ENCODE measurements around the gene ADGRG6.

The ADGRG6 gene

DNA sequence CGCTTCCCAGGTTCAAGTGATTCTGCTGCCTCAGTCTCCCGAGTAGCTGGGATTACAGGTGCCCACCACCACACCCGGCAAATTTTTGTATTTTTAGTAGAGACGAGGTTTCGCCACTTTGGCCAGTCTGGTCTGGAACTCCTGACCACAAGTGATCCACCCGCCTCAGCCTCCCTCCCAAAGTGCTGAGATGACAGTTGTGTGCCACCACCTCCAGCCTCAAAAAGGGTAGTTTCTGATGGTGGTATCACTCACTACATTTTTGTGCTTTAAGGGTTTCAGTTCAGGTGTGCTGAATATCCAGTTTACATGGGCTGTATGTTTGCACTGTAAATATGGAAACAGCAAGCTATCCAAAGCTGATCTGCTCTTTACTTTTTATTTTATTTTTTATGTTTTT, 12.1 kb upstream of the ADGRG6 start:
- no peak overlapping the region for H3K4me3 ChIP-seq (replicated peaks; ENCODE audit: low read depth, low read length)
- TF ChIP-seq, protein P1, sequence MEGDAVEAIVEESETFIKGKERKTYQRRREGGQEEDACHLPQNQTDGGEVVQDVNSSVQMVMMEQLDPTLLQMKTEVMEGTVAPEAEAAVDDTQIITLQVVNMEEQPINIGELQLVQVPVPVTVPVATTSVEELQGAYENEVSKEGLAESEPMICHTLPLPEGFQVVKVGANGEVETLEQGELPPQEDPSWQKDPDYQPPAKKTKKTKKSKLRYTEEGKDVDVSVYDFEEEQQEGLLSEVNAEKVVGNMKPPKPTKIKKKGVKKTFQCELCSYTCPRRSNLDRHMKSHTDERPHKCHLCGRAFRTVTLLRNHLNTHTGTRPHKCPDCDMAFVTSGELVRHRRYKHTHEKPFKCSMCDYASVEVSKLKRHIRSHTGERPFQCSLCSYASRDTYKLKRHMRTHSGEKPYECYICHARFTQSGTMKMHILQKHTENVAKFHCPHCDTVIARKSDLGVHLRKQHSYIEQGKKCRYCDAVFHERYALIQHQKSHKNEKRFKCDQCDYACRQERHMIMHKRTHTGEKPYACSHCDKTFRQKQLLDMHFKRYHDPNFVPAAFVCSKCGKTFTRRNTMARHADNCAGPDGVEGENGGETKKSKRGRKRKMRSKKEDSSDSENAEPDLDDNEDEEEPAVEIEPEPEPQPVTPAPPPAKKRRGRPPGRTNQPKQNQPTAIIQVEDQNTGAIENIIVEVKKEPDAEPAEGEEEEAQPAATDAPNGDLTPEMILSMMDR (IDR thresholded peaks at IDR 0.05; ENCODE audit: low read depth, low read length, missing control alignments), result no peak
- no peak for DNase-seq (ENCODE audit: extremely low read depth, low read depth)

DNA sequence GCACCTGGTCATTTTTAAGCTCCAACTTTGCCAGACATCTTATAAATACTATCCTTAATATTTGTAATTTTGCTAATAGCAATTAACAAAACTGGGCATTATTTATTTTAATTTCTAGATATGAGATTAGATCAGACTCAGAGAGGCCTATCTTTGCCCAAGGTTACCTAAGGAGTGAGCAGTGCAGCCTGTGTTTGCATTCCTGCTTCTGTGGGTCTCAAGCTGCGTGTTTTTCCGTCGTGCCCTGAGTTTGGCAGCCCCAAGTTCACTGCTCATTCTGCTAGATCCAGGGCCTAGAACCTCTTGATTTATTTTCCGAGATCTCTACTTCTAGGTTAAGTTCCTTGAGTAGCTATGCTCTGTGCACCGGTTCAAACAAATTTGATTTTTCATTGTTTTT, 11.0 kb upstream of the ADGRG6 start:
- TF ChIP-seq, protein P1 (IDR thresholded peaks at IDR 0.05; ENCODE audit: low read depth, low read length, missing control alignments), result no peak
- DNase-seq (ENCODE audit: extremely low read depth, low read depth), result no peak
- H3K4me3 ChIP-seq (replicated peaks; ENCODE audit: low read depth, low read length), result no peak overlapping the region

DNA sequence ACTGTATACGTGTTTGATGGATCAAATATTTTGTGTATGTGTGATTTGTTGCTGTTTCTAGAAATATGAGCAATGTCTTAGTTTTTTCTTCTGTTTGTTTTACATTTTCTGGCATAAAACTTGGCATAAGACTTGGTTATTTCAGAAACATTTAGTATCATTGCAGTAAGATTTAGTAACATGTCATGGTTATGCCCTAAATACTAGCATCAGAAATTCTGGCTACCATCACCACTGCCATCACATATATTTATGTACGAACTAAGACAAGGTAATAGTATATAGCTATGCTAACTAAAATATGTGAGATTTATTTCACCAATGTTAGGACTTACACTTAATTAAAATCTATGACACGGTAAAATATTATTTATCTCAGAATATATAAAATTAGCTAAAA, 10.3 kb upstream of the ADGRG6 start:
- no peak for DNase-seq (ENCODE audit: extremely low read depth, low read depth)
- no peak overlapping the region for H3K4me3 ChIP-seq (replicated peaks; ENCODE audit: low read depth, low read length)
- TF ChIP-seq, protein P1 (IDR thresholded peaks at IDR 0.05; ENCODE audit: low read depth, low read length, missing control alignments), result no peak

DNA sequence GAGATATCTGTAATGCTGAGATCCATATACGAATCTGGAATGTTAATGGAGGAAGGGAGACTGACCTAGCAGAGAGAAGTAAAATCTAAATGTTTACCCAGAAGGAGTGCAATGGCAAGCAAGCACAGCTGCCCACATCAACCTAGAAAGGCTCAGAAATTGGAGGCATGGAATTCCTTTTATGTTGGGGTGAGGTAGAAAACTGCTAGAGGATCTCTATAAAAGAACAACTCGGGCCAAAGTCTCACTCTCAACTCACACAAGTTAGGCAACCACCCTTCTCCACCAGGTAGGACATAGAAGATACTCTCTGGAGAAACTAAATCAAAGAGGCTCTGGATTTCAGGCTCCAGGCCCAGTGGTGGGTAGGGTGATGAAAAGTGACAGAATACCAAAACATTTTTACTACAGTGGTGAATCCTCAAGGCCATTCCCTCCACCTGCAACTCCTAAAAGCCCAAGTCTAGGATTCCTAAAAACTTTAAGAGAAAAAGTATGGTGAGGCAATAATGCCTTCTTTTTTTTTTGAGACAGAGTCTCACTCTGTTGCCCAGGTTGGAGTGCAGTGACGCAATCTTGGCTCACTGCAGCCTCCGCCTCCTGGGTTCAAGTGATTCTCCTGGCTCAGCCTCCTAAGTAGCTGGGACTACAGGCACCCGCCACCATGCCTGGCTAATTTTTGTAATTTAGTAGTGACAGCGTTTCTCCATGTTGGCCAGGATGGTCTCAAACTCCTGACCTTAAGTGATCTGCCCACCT, 9.5 kb upstream of the ADGRG6 start:
- H3K4me3 ChIP-seq (replicated peaks; ENCODE audit: low read depth, low read length), result no peak overlapping the region
- DNase-seq (ENCODE audit: extremely low read depth, low read depth), result no peak
- TF ChIP-seq, protein P1 (IDR thresholded peaks at IDR 0.05; ENCODE audit: low read depth, low read length, missing control alignments), result no peak

DNA sequence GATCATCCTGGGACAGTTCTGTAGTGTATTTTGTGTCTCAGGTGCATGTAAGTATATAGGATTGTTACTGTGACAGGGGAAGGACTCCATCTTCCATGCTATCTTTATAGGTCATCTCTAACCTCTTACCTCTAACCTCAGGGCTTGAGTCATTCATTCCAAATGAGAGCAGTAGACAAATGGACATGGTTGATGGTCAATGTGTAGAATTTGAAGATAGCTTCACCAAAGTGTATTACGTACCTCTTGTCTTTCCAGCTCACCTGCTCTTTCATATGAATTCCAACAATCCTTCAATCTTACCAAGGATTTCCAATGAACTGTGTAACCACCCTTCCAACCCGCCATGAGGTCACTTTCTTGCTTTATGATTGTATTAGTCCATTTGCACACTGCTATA, 8.7 kb upstream of the ADGRG6 start:
- DNase-seq (ENCODE audit: extremely low read depth, low read depth), result no peak
- TF ChIP-seq, protein P1 (IDR thresholded peaks at IDR 0.05; ENCODE audit: low read depth, low read length, missing control alignments), result no peak
- H3K4me3 ChIP-seq (replicated peaks; ENCODE audit: low read depth, low read length), result no peak overlapping the region

DNA sequence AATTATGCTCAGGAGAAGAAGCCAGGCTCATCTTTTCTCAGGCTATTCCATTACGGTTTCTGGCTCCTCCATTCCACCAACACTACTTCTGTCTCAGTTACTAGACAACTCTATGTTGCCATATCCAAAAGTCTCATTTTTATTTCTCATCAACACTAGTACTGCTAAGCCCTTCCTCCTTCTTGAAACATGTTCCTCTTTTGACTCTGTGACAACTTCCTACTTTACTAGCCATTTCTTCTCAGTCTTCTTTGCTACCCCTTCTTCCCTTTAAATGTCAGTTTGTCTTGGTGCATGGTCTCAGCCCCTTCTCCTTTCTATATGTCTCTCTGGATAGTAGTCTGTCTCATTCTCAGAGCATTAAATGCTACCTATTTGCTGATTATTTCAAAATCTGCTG, 7.1 kb upstream of the ADGRG6 start:
- TF ChIP-seq, protein P1 (IDR thresholded peaks at IDR 0.05; ENCODE audit: low read depth, low read length, missing control alignments), result no peak

More for the DNA sequence above, 7.1 kb upstream of the ADGRG6 start:
- no peak for DNase-seq (ENCODE audit: extremely low read depth, low read depth)
- no peak overlapping the region for H3K4me3 ChIP-seq (replicated peaks; ENCODE audit: low read depth, low read length)

All from HFF-Myc (cell line).